PFSK-1 (cell line): ENCODE results near the gene GFER.

Source experiments
- FOXP2 ChIP-seq: optimal IDR thresholded peaks from 2 replicates; pipeline ENCODE3; 2011; ENCODE audit warnings: borderline replicate concordance, control low read depth, inconsistent platforms; ENCODE audit not compliant: insufficient read depth; ENCODE audit errors: extremely low read length, extremely low read depth
- POLR2AphosphoS5 ChIP-seq: IDR thresholded peaks from 2 replicates; pipeline ENCODE4 v1.6.1; 2012; ENCODE audit warnings: low read depth, mild to moderate bottlenecking, control low read depth, low read length, moderate library complexity
- SIN3A ChIP-seq: IDR thresholded peaks from 2 replicates; pipeline ENCODE4 v1.6.1; 2012; ENCODE audit warnings: mild to moderate bottlenecking, low read length, moderate library complexity, borderline replicate concordance; ENCODE audit not compliant: insufficient read depth

GRCh38 chr16:1950559-1950958 lies 33.4 kb upstream of the GFER start:
- no peak for TF ChIP-seq POLR2AphosphoS5
- TF ChIP-seq FOXP2 = no peak
- no peak for TF ChIP-seq SIN3A
